Measurements from ENCODE around the gene LMOD1. TPM values are rescaled to one million over a fixed set of nuclear protein-coding genes. Genes with fewer than 3 reads are reported as not detected.
A peak's percentile ranks its signal among the peaks of the same experiment; 100 is the strongest.
"Not testable (repeated sequence)": the region's sequence is repeated elsewhere in the genome, so short reads cannot be mapped to it uniquely, and the experiment has no call there.

The LMOD1 gene
- total RNA-seq, 1 donor from 2014 or later = 0.19 TPM

GRCh38 chr1:201945157-201945556 is 1.2 kb downstream of the LMOD1 start:
- DNase-seq (ENCODE audit: low read depth, low spot score) = no peak
- H3K4me1 Mint-ChIP-seq = peaks cover 32% of the 10 kb centered on the region

DNA sequence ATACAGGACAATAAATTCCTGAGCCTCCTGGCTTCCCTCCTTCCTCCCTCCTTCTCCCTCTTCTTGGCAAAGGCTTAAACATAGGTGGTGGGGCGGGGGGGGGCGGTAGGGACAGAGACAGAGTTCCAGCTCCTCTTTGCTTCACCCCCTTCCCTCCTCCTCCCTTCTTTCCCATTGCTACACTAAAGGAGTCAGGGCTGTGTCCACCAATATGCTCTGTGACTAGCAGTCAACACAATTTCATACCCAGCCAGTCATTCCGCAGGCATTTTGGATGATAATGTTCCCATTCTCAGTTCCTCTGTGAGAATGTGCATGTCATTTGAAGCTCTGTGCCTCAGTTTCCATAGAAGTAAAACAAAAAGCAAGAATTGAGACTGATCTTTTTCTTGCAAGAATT is 1.7 kb downstream of the LMOD1 start:
- DNase-seq (ENCODE audit: low read depth, low spot score) = no peak
- TF ChIP-seq CTCF (conservative IDR thresholded peaks at IDR 0.05) = no peak
- Mint-ChIP-seq H3K27ac (ENCODE audit: unreplicated experiment) (no peak overlapping the region), H3K4me3 (no peak overlapping the region), H3K27me3 (ENCODE audit: low read depth) (peaks cover 42% of the 10 kb centered on the region), H3K9me3 (no peaks in the 10 kb centered on the region), H3K4me1 (peaks cover 34% of the 10 kb centered on the region), H3K36me3 (ENCODE audit: low read depth) (no peaks in the 10 kb centered on the region)

More at GRCh38 chr1:201945157-201945556, 1.2 kb downstream of the LMOD1 start:
- peak; percentile 43 for TF ChIP-seq CTCF (conservative IDR thresholded peaks at IDR 0.05)
- H3K4me3 Mint-ChIP-seq = no peak overlapping the region
- no peaks in the 10 kb centered on the region for H3K36me3 Mint-ChIP-seq (ENCODE audit: low read depth)
- no peak overlapping the region for H3K27ac Mint-ChIP-seq (ENCODE audit: unreplicated experiment)
- H3K9me3 Mint-ChIP-seq = no peaks in the 10 kb centered on the region
- H3K27me3 Mint-ChIP-seq (ENCODE audit: low read depth) = peaks cover 42% of the 10 kb centered on the region

- no peaks in the 10 kb centered on the region for H3K9me3 Mint-ChIP-seq
- H3K4me1 Mint-ChIP-seq = peaks cover 36% of the 10 kb centered on the region
- no peak overlapping the region for H3K27ac Mint-ChIP-seq (ENCODE audit: unreplicated experiment)
- H3K36me3 Mint-ChIP-seq (ENCODE audit: low read depth) = no peaks in the 10 kb centered on the region
- no peak for TF ChIP-seq CTCF (conservative IDR thresholded peaks at IDR 0.05)
- H3K27me3 Mint-ChIP-seq (ENCODE audit: low read depth) = peaks cover 41% of the 10 kb centered on the region
- no peak overlapping the region for H3K4me3 Mint-ChIP-seq
- no peak for DNase-seq (ENCODE audit: low read depth, low spot score)
These were observed 2.3 kb downstream of the LMOD1 start for GRCh38 chr1:201944002-201944401.

- no peak for DNase-seq (ENCODE audit: low read depth, low spot score)
- peaks cover 27% of the 10 kb centered on the region for H3K27me3 Mint-ChIP-seq (ENCODE audit: low read depth)
- H3K4me3 Mint-ChIP-seq = no peak overlapping the region
- no peaks in the 10 kb centered on the region for H3K36me3 Mint-ChIP-seq (ENCODE audit: low read depth)
- peaks cover 35% of the 10 kb centered on the region for H3K4me1 Mint-ChIP-seq
- no peak for TF ChIP-seq CTCF (conservative IDR thresholded peaks at IDR 0.05)
- no peaks in the 10 kb centered on the region for H3K9me3 Mint-ChIP-seq
- no peak overlapping the region for H3K27ac Mint-ChIP-seq (ENCODE audit: unreplicated experiment)
These were observed 4.2 kb downstream of the LMOD1 start for GRCh38 chr1:201942129-201942495.

GRCh38 chr1:201941420-201942128 is 4.8 kb downstream of the LMOD1 start:
- no peak for TF ChIP-seq CTCF (conservative IDR thresholded peaks at IDR 0.05)
- peak overlapping the region; percentile 73 for H3K27ac Mint-ChIP-seq (ENCODE audit: unreplicated experiment)
- no peaks in the 10 kb centered on the region for H3K36me3 Mint-ChIP-seq (ENCODE audit: low read depth)
- H3K4me3 Mint-ChIP-seq = peak overlapping the region; percentile 41
- peaks cover 30% of the 10 kb centered on the region for H3K4me1 Mint-ChIP-seq
- no peaks in the 10 kb centered on the region for H3K9me3 Mint-ChIP-seq
- DNase-seq (ENCODE audit: low read depth, low spot score) = peak; percentile 54
- H3K27me3 Mint-ChIP-seq (ENCODE audit: low read depth) = peaks cover 22% of the 10 kb centered on the region

GRCh38 chr1:201940316-201940715 is 6.0 kb downstream of the LMOD1 start:
- peaks cover 17% of the 10 kb centered on the region for H3K4me1 Mint-ChIP-seq
- not testable (repeated sequence) for DNase-seq (ENCODE audit: low read depth, low spot score); H3K9me3 Mint-ChIP-seq; H3K27me3 Mint-ChIP-seq (ENCODE audit: low read depth); H3K36me3 Mint-ChIP-seq (ENCODE audit: low read depth); H3K27ac Mint-ChIP-seq (ENCODE audit: unreplicated experiment); H3K4me3 Mint-ChIP-seq
